PFSK-1 (cell line): Measurements from ENCODE around the gene FGF14.

Experiments
- FOXP2 ChIP-seq: optimal IDR thresholded peaks from 2 replicates; pipeline ENCODE3; 2011; ENCODE audit warnings: borderline replicate concordance, control low read depth, inconsistent platforms; ENCODE audit not compliant: insufficient read depth; ENCODE audit errors: extremely low read length, extremely low read depth
- POLR2AphosphoS5 ChIP-seq: IDR thresholded peaks from 2 replicates; pipeline ENCODE4 v1.6.1; 2012; ENCODE audit warnings: low read depth, mild to moderate bottlenecking, control low read depth, low read length, moderate library complexity
- SIN3A ChIP-seq: IDR thresholded peaks from 2 replicates; pipeline ENCODE4 v1.6.1; 2012; ENCODE audit warnings: mild to moderate bottlenecking, low read length, moderate library complexity, borderline replicate concordance; ENCODE audit not compliant: insufficient read depth
- TAF1 ChIP-seq: IDR thresholded peaks from 2 replicates; pipeline ENCODE4 v1.6.1; 2012; ENCODE audit warnings: low read length, control low read depth, borderline replicate concordance; ENCODE audit not compliant: insufficient read depth

GRCh38 chr13:101780211-101780610 is 621.6 kb downstream of the FGF14 start:
- TF ChIP-seq TAF1, result no peak
- no peak for TF ChIP-seq POLR2AphosphoS5
- no peak for TF ChIP-seq FOXP2
- no peak for TF ChIP-seq SIN3A
